Omental fat pad (tissue), 4 donors: Measurements from ENCODE around the gene MTFP1. TPM values are rescaled to one million over a fixed set of nuclear protein-coding genes. Genes with fewer than 3 reads are reported as not detected.
"Not testable (repeated sequence)": the region's sequence is repeated elsewhere in the genome, so short reads cannot be mapped to it uniquely, and the experiment has no call there.

Experiments
- ATAC-seq: fragments of 150-250 bp; one replicate; pipeline ENCODE4 v1.9.1; 2016; ENCODE audit warnings: mild to moderate bottlenecking, moderate library complexity; ENCODE audit not compliant: low FRiP score
- DNase-seq: peaks from one replicate; pipeline ENCODE4 v3.0.0-alpha.2; 2019; ENCODE audit warnings: low spot score
- total RNA-seq, 4 donors: library from RNA; depleted of rRNA; stranded (reverse); fragments of >200 nt; gene quantifications; one replicate each; pipeline ENCODE4 v1.1.0, GENCODE V29; 2016
- TF ChIP-seq, protein P1 (sequence below), 3 donors: fragments of 450-650 bp; IDR thresholded peaks; one replicate each; pipeline ENCODE4 v1.5.1; 2016 to 2017; ENCODE audit warnings: antibody characterized with exemption in 3 of 3, mild to moderate bottlenecking in 3 of 3, moderate library complexity in 2 of 3

The MTFP1 gene
- total RNA-seq, 4 donors from 2014 or later: 11.2 to 14.7 (median 14.1) TPM

DNA sequence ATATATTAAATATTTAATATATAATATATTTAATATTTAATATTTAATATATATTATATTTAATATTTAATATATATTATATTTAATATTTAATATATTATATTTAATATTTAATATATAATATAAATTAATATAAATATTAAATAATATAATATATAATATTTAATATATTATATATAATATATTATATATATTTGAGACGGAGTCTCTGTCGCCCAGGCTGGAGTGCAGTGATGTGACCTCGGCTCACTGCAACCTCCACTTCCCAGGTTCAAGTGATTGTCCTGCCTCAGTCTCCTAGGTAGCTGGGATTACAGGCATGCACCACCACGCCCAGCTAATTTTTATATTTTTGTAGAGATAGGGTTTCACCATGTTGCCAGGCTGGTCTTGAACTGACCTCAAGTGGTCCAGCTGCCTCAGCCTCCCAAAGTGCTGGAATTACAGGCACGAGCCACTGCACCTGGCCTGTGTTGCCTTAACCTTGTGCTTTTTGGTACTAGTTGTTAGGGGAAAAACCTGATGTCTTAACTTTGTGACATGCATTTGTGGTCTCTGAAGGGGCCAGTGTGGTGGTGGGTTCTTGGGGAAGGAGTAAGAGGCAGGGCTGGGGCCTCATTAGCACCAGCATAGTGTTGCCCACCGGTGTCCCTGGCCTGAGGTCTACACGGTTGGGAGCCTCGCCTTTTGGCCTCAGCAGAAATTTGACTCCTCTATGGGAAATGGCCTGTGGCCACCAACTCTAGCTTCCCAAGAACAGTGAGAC is 29.7 kb downstream of the MTFP1 start:
- no peak for DNase-seq
- ATAC-seq: no peak
- TF ChIP-seq, protein P1, sequence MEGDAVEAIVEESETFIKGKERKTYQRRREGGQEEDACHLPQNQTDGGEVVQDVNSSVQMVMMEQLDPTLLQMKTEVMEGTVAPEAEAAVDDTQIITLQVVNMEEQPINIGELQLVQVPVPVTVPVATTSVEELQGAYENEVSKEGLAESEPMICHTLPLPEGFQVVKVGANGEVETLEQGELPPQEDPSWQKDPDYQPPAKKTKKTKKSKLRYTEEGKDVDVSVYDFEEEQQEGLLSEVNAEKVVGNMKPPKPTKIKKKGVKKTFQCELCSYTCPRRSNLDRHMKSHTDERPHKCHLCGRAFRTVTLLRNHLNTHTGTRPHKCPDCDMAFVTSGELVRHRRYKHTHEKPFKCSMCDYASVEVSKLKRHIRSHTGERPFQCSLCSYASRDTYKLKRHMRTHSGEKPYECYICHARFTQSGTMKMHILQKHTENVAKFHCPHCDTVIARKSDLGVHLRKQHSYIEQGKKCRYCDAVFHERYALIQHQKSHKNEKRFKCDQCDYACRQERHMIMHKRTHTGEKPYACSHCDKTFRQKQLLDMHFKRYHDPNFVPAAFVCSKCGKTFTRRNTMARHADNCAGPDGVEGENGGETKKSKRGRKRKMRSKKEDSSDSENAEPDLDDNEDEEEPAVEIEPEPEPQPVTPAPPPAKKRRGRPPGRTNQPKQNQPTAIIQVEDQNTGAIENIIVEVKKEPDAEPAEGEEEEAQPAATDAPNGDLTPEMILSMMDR (IDR thresholded peaks at IDR 0.05): no peak

DNA sequence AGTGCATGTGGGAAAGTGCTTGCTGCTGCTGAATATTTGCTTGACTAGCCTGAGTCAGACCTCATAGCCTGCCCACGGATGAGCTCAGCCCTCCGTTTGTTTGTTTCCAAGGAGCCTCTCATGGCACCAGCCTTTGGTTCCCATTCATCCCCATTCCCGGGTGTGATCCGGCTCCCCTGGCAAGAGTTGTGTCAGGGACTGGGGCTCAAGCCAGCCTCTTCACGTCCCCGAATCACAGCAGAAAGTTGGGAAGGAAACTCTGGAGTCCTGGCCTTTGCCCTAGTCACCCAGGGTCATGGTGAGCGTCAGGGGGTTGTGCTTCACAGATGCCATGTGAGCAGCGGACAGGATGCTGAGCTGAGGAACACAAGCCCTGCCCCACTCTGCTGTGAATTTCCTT is 32.4 kb downstream of the MTFP1 start:
- ATAC-seq (no peak), DNase-seq (no peak)
- TF ChIP-seq, protein P1 (IDR thresholded peaks at IDR 0.05): no peak

DNA sequence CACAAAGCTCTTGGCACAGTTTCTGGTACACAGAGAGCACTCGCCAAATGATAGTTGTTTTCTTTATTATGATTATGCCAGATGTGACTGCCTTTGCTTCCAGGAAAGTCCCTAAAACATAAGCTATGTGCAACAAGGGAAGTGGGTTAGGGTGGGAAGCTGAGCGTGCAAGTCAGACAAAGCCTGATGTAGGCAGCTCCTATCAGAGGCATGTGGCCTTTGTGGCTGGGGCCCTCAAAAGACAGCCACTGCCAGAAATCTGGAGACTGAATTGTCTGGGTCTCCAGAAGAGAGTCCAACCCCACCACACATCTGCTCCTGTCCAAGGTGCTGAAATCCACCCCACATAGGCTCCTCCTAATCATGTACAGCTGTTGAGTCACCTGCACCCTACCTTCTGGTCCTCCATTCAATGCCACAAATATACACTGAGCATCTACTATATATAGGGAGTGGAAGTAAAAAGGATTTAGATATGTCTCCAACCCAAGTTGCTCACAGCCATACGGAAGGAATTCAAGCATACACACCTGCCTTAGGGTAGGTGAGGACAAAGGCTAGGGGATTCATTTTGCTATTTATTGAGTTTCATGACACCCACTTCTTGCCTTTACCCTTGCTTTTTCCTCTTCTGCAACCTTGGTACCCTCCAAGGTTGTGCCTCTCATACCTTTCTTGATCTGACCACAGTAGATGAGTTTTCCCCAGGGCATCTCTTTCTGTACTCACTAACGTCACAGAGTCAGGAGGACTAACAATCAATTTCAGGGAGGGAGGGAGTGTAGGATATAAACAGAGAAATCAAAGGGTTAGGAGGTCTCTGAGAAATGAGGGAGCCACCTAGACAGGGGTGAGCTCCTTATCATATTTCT is 33.8 kb downstream of the MTFP1 start:
- no peak for DNase-seq
- ATAC-seq: no peak
- TF ChIP-seq, protein P1 (IDR thresholded peaks at IDR 0.05): no peak

DNA sequence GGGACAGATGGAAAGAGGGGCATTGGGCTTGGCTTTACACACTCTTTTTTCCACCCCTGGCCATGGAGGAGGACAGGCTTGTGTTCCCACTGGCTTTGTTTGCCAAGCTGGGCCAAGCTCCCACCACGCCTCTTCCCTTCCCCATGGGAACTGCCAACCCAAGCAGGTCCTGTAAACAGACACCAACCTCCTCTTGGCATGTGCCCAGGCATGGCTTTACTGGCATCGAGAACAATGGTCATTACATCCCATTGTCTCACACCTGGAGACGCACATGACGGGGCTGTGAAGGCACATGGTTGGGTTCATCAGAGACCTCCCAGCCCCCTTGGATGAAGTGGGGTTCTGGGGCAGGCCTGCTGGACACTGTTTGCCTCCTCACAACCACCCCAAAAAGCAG is 34.6 kb downstream of the MTFP1 start:
- TF ChIP-seq, protein P1 (IDR thresholded peaks at IDR 0.05): no peak
- ATAC-seq: no peak
- no peak for DNase-seq

DNA sequence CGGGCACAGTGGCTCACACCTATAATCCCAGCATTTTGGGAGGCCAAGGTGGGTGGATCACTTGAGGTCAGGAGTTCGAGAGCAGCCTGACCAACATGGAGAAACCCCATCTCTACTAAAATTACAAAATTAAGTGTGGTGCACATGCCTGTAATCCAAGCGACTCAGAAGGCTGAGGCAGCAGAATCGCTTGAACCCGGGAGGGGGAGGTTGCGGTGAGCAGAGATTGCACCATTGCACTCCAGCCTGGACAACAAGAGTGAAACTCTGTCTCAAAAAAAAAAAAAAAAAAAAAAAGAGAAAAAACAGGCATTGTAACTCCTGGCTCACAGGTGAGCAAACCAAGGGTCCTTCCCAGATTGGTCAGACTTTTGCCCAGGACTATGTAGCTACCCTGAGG is 35.0 kb downstream of the MTFP1 start:
- not testable (repeated sequence) for ATAC-seq, DNase-seq

DNA sequence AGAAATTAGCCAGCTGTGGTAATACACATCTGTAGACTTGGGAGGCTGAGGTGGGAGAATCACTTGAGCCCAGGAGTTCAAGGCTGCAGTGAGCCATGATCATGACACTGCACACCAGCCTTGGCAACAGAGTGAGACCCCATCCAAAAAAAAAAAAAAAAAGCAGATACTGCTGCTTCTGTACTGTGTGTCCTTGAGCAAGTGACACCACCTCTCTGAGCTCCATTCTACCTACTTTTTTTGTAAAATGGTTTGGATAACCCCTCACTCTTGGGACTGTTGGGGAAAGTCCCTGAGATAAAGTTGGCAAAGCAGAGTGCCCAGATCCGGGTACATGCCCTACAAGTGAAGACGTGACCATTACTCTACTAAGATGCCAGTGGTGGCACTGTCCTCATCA is 43.6 kb downstream of the MTFP1 start:
- TF ChIP-seq, protein P1 (IDR thresholded peaks at IDR 0.05): no peak
- no peak for DNase-seq
- ATAC-seq: no peak

DNA sequence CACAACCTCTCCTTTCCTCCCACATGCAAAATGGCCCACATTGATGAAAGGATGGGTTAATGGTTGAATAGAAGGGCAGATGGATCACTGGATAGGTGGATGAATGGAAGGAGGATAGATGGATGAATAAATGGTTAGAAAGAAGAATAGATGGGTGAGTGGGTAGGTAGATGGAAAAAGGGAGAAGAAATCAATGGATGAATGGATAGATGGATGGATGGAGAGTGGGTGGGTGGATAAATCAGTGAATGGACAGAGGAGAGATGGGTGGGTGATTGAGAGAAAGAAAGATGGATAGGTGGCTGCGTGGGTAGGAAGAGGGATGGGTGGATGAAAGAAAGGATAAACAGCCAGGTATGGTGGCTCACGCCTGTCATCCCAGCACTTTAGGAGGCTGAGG is 45.1 kb downstream of the MTFP1 start:
- ATAC-seq: no peak
- DNase-seq: no peak
- TF ChIP-seq, protein P1 (IDR thresholded peaks at IDR 0.05): no peak
